Tibial artery (tissue), 4 donors: Measurements from ENCODE around the gene DYNLT1.
A peak's percentile ranks its signal among the peaks of the same experiment; 100 is the strongest.

Source experiments
- DNase-seq, 2 donors: peaks; one replicate each; pipeline ENCODE4 v3.0.0-alpha.2; 2019
- H3K27ac ChIP-seq, 2 donors: fragments of 200-600 bp; sonication (generic) in 1 of 2; 1 replicate in 1 of 2; 2 replicates in 1 of 2; pipeline ENCODE4 v1.5.1; 2018 to 2019; ENCODE audit warnings: mild to moderate bottlenecking in 1 of 2
- H3K27me3 ChIP-seq, 2 donors: fragments of 200-600 bp; sonication (generic) in 1 of 2; one replicate each; pipeline versions ENCODE4 v1.5.1 to v1.6.0; 2016 to 2019
- H3K36me3 ChIP-seq, 3 donors: fragments of 200-600 bp; sonication (generic) in 2 of 3; one replicate each; pipeline ENCODE4 v1.5.1; 2016 to 2019; ENCODE audit warnings: mild to moderate bottlenecking in 2 of 3
- H3K4me1 ChIP-seq, 4 donors: fragments of 200-600 bp; sonication (generic) in 2 of 4; 1 replicate in 3 of 4; 2 replicates in 1 of 4; pipeline ENCODE4 v1.5.1; 2016 to 2019
- H3K4me3 ChIP-seq, 2 donors: fragments of 200-600 bp; sonication (generic) in 1 of 2; 1 replicate in 1 of 2; 2 replicates in 1 of 2; pipeline ENCODE4 v1.5.1; 2018 to 2019; ENCODE audit warnings: mild to moderate bottlenecking in 2 of 2
- H3K9me3 ChIP-seq, 3 donors: fragments of 200-600 bp; sonication (generic) in 1 of 3; one replicate each; pipeline ENCODE4 v1.5.1; 2016 to 2019
- CTCF ChIP-seq, 2 experiments: fragments of 200-600 bp in 1 of 2; fragments of 450-650 bp in 1 of 2; IDR thresholded peaks; one replicate each; pipeline ENCODE4 v1.5.1; 2017 to 2019; ENCODE audit warnings: antibody characterized with exemption in 2 of 2, mild to moderate bottlenecking in 1 of 2, moderate library complexity in 1 of 2
- intact Hi-C: fragments of 100-400 bp; cut with DNase I; formaldehyde crosslinking; loops from one replicate; pipeline ENCODE4 v1.15.0; 2023; ENCODE audit warnings: low total_unique reads

Gene DYNLT1

DNA sequence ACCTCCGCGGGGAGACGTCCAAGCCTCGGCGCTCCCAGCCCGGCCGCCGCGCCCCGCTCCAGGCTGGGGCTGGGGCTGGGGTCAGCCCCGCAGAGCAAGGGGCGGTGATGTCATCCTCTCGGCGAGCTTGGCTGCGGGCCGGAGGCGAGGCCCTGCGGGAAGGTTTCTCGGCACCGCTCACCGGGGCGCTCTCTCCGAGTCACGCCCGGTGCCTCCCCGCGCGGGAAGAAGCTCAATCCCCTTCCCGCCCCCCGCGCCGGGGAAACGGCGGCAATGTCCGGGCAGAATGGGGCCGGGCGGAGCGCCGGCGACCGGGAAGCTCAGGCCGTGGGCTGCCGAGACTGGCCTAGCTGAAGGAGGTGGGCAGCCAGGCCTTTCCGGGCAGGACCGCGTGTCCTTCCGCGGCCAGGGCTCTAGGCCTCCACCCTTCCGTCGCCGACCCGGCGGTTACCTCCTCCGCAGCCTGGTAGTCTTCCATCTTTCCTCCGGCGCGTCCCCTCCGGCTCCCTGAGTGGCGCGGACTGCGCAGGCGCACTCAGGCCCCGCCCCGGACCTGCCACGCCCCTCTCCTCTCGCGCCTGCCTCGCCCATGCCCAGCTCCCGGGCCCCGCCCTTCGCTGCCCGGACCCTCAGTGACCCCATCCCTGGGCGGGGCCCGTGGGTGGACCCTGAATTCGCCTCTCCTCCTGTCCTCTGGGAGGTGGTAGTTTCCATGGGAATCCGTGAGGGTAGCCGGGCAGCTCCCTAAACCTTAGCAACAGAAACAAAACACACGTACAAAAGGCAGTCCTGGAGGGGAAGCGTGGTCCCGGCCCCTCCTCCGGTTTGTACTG, at the start of gene DYNLT1:
Gene DYNLT1 (minus strand): TSS at position 513 of the 833 bp plus-strand sequence. CDS start 35 bp downstream, at position 478.
- H3K27me3 ChIP-seq = no peaks in the 10 kb centered on the region
- H3K4me1 ChIP-seq = peaks cover 0 to 57% (median 44%) of the 10 kb centered on the region in 4 donors
- TF ChIP-seq CTCF (IDR thresholded peaks at IDR 0.05) = no peak
- DNase-seq = peak; percentile 91 to 96
- intact Hi-C loops = loop anchor here (2.0 kb wide), 1 partner anchor 36 kb away; no protein-coding TSS in a partner anchor
- peak within 1 kb of the TSS; percentile 92 to 99 for H3K27ac ChIP-seq
- no peaks in the 10 kb centered on the region for H3K36me3 ChIP-seq
- H3K9me3 ChIP-seq = no peaks in the 10 kb centered on the region
- H3K4me3 ChIP-seq = peak within 1 kb of the TSS; percentile 97 to 98

GRCh38 chr6:158688860-158689259, 44.3 kb upstream of the DYNLT1 start:
- Histone ChIP-seq H3K27ac (no peak overlapping the region), H3K4me1 (peaks cover 0 to 8% (median 3%) of the 10 kb centered on the region in 4 donors), H3K27me3 (no peaks in the 10 kb centered on the region), H3K9me3 (no peaks in the 10 kb centered on the region), H3K36me3 (no peaks in the 10 kb centered on the region), H3K4me3 (no peak overlapping the region)
- intact Hi-C loops = no loop called here
- DNase-seq = no peak
- TF ChIP-seq CTCF (IDR thresholded peaks at IDR 0.05) = no peak

DNA sequence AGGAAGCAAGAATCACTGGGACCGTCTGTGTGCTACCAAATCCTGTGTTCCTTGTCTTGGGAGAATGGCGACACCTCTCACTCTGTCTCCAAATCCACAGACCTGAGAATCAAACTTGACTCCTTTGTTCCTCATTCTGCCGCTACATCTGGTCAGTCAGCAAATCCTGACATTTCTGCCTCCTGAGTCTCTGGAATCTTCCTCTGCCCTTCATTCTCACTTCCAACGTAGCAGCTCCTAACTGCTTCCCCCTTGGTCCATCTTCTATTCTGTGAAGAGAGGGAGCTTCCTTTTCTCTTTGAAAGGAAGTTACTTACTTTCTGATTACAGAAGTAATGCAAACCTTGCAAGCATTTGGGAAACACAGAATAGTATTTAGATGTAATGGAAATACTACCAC, 43.0 kb upstream of the DYNLT1 start:
- intact Hi-C loops = no loop called here
- H3K27ac ChIP-seq = no peak overlapping the region

GRCh38 chr6:158686791-158687381, 42.3 kb upstream of the DYNLT1 start:
- Histone ChIP-seq H3K27ac (no peak overlapping the region), H3K4me1 (peaks cover 0 to 8% (median 3%) of the 10 kb centered on the region in 4 donors), H3K36me3 (no peaks in the 10 kb centered on the region), H3K4me3 (no peak overlapping the region), H3K27me3 (no peaks in the 10 kb centered on the region), H3K9me3 (no peaks in the 10 kb centered on the region)
- peak in 1 of 2 donors; percentile 50 for DNase-seq
- intact Hi-C loops = no loop called here
- no peak for TF ChIP-seq CTCF (IDR thresholded peaks at IDR 0.05)

More for the DNA sequence above, 43.0 kb upstream of the DYNLT1 start:
- H3K36me3 ChIP-seq = no peaks in the 10 kb centered on the region
- no peaks in the 10 kb centered on the region for H3K9me3 ChIP-seq
- no peak overlapping the region for H3K4me3 ChIP-seq
- H3K27me3 ChIP-seq = no peaks in the 10 kb centered on the region
- no peak for TF ChIP-seq CTCF (IDR thresholded peaks at IDR 0.05)
- DNase-seq = no peak
- H3K4me1 ChIP-seq = peaks cover 0 to 8% (median 3%) of the 10 kb centered on the region in 4 donors

DNA sequence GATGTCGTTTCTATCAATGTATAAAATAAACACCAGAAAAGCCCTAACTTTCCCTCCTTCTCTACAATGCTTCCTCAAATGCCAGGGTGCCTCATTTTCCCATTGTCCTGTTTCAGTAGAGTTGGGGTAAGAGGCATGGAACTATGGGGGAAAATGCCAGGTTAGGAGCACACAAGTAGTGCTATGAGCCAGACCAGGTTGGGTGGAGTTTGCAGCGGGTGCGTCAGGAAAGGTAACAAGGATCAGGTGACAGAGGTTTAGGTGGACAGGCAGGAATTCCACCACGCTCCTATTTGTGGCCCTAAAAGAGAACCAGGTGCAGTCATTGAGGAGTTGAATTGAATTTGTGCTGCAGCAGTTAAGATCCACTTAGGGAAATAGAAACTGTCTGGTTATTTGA, 41.8 kb upstream of the DYNLT1 start:
- Histone ChIP-seq H3K27ac (no peak overlapping the region), H3K27me3 (no peaks in the 10 kb centered on the region), H3K9me3 (no peaks in the 10 kb centered on the region), H3K4me3 (no peak overlapping the region), H3K4me1 (peaks cover 0 to 8% (median 3%) of the 10 kb centered on the region in 4 donors), H3K36me3 (no peaks in the 10 kb centered on the region)
- DNase-seq = peak in 1 of 2 donors; percentile 35
- intact Hi-C loops = no loop called here
- no peak for TF ChIP-seq CTCF (IDR thresholded peaks at IDR 0.05)
